NCI-H748 treated with DMSO at 0.1 percent for 48 hours (cell line): ENCODE measurements around the gene KRTAP4-5.
"Not testable (repeated sequence)": the region's sequence is repeated elsewhere in the genome, so short reads cannot be mapped to it uniquely, and the experiment has no call there.

ENCODE experiments used
- DNase-seq: peaks from one replicate; lab custom pipeline; 2025; lab: John Stamatoyannopoulos, UW

Gene KRTAP4-5

GRCh38 chr17:41108728-41109386 is 40.8 kb downstream of the KRTAP4-5 start:
- not testable (repeated sequence) for DNase-seq

- no peak for DNase-seq
Measured at GRCh38 chr17:41107941-41108450, 41.6 kb downstream of the KRTAP4-5 start.

DNA sequence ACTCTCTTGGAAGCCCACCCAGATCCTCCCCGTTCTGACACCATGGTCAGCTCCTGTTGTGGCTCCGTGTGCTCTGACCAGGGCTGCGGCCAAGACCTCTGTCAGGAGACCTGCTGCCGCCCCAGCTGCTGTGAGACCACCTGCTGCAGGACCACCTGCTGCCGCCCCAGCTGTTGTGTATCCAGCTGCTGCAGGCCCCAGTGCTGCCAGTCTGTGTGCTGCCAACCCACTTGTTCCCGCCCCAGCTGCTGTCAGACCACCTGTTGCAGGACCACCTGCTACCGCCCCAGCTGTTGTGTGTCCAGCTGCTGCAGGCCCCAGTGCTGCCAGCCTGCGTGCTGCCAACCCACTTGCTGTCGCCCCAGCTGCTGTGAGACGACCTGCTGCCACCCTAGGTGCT is 44.3 kb downstream of the KRTAP4-5 start, which contains the start of gene KRTAP4-9:
Gene KRTAP4-9 (plus strand): TSS at position 43 of the 400 bp plus-strand sequence. CDS start 0 bp downstream, at position 43.
- DNase-seq, result not testable (repeated sequence)

DNA sequence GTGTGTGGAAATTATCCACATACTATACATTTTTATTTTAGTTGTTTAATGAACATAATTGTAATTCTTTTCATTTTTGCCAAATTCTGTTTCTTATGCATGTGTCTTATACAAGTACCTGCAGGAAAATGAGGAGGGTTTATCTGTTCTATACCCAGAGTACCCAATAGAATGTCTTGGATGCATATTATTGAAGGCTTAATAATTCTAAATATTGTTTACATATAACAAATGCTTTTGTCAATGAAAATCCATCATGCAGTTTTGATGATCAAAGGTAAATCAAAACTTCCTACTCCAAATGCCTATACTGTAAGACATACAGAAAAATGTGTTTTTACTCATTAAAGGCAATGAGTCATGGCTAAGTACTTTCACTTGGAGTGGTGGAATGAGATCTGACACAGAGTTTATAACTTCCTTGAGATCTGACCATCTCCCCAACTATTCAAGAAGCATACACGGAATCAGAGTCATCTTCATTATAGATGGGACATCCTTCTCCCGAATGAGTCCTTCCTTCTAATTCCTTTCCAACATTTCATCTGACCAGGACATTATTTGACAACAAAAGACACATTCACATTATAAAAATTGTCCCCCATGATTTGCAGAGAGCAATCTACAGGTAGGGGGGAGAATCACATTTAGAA is 45.1 kb downstream of the KRTAP4-5 start:
- not testable (repeated sequence) for DNase-seq

DNA sequence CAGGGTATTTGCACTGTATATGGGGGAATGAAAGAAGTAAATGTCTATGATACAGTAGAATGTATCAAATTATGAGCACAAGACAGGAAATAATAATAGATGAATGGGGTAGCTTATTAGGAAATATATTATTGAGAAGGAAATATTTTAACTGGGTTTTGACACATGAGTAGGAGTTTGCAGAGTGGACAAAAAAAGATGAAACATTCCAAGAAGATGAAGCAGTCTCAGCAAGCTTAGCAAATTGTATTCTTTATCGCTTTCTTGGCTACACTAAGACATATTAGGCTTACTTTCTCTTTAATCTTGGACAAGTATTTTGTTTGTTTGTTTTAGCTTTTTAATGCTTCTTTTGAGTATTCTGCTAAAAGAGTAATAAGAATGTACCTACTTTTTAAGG is 45.7 kb downstream of the KRTAP4-5 start:
- DNase-seq, result no peak

- no peak for DNase-seq
Measured at GRCh38 chr17:41101586-41102259, 47.9 kb downstream of the KRTAP4-5 start, which contains the start of gene KRTAP4-16. TSS of gene KRTAP4-16 (minus strand) at chr17:41102209. CDS start at chr17:41102209, 0 bp downstream.

DNA sequence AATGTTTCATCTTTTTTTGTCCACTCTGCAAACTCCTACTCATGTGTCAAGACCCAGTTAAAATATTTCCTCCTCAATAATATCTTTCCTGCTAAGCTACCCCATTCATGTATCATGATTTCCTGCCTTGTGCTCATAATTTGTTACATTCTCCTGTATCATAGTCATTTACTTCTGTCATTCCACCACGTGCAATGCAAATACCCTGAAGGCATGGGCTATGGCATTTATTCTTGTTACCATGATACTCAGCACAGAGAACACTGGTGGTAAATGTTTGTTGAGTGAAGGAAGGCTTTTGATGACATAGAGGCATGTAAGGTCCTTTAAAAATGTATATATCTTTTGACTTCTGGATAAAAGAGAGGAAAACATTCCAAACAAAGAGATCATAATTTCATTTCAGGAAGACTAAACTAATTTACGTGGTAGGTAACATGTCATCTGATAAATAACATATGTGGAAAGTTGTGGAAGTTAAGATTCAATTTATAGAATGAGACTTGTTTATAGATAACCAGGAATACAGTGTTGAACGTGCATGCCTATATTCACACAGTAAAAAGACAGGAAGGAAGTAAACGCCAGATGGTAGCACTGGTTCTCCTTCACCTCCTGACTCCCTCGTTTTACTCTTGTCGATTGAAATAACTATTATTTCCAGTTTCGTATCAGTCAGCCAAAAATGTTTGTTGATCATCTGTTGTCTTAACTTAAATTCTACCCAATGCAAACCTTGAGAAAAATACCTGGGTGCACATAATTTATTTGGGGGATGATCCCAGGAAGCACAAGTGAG is 49.7 kb downstream of the KRTAP4-5 start:
- not testable (repeated sequence) for DNase-seq
